ENCODE measurements around the gene TNS3. TPM values are rescaled to one million over a fixed set of nuclear protein-coding genes. Genes with fewer than 3 reads are reported as not detected.

Gene TNS3
- total RNA-seq, 4 donors from 2014 or later: 70.9 to 112 (median 98.6) TPM

GRCh38 chr7:47283497-47284131 lies 298.3 kb downstream of the TNS3 start:
- no peak for ATAC-seq (ENCODE audit: low FRiP score)
- TF ChIP-seq CTCF (IDR thresholded peaks at IDR 0.05): no peak
- no peak for DNase-seq (ENCODE audit: low spot score)

- no peak for TF ChIP-seq CTCF (IDR thresholded peaks at IDR 0.05)
- DNase-seq (ENCODE audit: low spot score) (no peak), ATAC-seq (ENCODE audit: low FRiP score) (no peak)
These were observed 299.0 kb downstream of the TNS3 start for GRCh38 chr7:47282790-47283496.

- TF ChIP-seq CTCF (IDR thresholded peaks at IDR 0.05): no peak
- ATAC-seq (ENCODE audit: low FRiP score): peak; percentile 29
- no peak for DNase-seq (ENCODE audit: low spot score)
These were observed 299.8 kb downstream of the TNS3 start for GRCh38 chr7:47281966-47282643.

- DNase-seq (ENCODE audit: low spot score): no peak
- no peak for TF ChIP-seq CTCF (IDR thresholded peaks at IDR 0.05)
- no peak for ATAC-seq (ENCODE audit: low FRiP score)
These were observed 300.8 kb downstream of the TNS3 start for GRCh38 chr7:47281161-47281560.

- ATAC-seq (ENCODE audit: low FRiP score) (no peak), DNase-seq (ENCODE audit: low spot score) (no peak)
- TF ChIP-seq CTCF (IDR thresholded peaks at IDR 0.05): no peak
These were observed 301.8 kb downstream of the TNS3 start for GRCh38 chr7:47280114-47280513.

DNA sequence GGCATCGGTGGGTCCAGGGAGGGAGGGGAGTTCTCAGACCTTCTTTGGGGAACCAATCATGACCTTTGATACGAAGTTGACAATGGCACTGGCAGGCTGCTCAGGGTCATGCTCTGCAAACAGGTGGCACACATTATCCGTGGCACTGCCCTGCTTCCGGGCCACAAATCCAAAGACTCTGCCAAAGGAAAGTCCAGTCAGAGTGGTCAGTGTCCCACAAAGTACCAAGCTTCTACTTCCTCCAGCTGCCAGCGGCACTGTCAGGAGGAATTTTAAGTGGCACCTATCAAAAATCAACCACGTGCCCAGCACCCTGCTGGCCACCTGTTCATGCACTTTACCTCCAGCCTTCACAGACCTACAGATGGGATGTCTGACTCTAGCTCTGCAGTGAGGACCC lies 303.9 kb downstream of the TNS3 start:
- no peak for ATAC-seq (ENCODE audit: low FRiP score)
- no peak for DNase-seq (ENCODE audit: low spot score)
- no peak for TF ChIP-seq CTCF (IDR thresholded peaks at IDR 0.05)

Measured in omental fat pad (tissue), 4 donors.